Subcutaneous abdominal adipose tissue (tissue), 5 donors: Measurements from ENCODE around the gene KCTD7.
"Not testable (repeated sequence)": the region's sequence is repeated elsewhere in the genome, so short reads cannot be mapped to it uniquely, and the experiment has no call there.

ENCODE experiments used
- H3K27ac ChIP-seq: one replicate; pipeline ENCODE4 v1.7.0; 2013; ENCODE audit warnings: low read depth, mild to moderate bottlenecking, inconsistent platforms, low read length, moderate library complexity
- H3K27me3 ChIP-seq, 5 donors: one replicate each; pipeline ENCODE4 v1.7.0; 2013; ENCODE audit warnings: low read length in 5 of 5, inconsistent platforms in 1 of 5; ENCODE audit not compliant: control insufficient read depth in 5 of 5, insufficient read depth in 4 of 5
- H3K36me3 ChIP-seq, 5 donors: one replicate each; pipeline ENCODE4 v1.7.0; 2013; ENCODE audit warnings: low read length in 5 of 5; ENCODE audit not compliant: control insufficient read depth in 5 of 5, insufficient read depth in 5 of 5
- H3K4me1 ChIP-seq, 5 donors: one replicate each; pipeline ENCODE4 v1.7.0; 2013; ENCODE audit warnings: low read length in 5 of 5, mild to moderate bottlenecking in 3 of 5, moderate library complexity in 1 of 5; ENCODE audit not compliant: control insufficient read depth in 5 of 5, insufficient read depth in 5 of 5
- H3K4me3 ChIP-seq, 5 donors: one replicate each; pipeline ENCODE4 v1.7.0; 2013; ENCODE audit warnings: low read length in 5 of 5, low read depth in 1 of 5
- H3K9ac ChIP-seq, 5 donors: one replicate each; pipeline ENCODE4 v1.7.0; 2013; ENCODE audit warnings: low read length in 5 of 5, mild to moderate bottlenecking in 4 of 5, moderate library complexity in 3 of 5
- H3K9me3 ChIP-seq, 5 donors: one replicate each; pipeline ENCODE4 v1.7.0; 2013; ENCODE audit warnings: low read length in 5 of 5; ENCODE audit not compliant: control insufficient read depth in 5 of 5
- donor health status: healthy.
- donor health status: healthy.
- donor health status: healthy.
- donor health status: healthy.
- donor health status: healthy.

The KCTD7 gene

GRCh38 chr7:66672432-66673123 is 43.9 kb downstream of the KCTD7 start:
- peaks cover 0 to 20% (median 6%) of the 10 kb centered on the region in 5 donors for H3K36me3 ChIP-seq
- not testable (repeated sequence) for H3K27ac ChIP-seq, H3K9me3 ChIP-seq, H3K9ac ChIP-seq, H3K4me3 ChIP-seq, H3K4me1 ChIP-seq, H3K27me3 ChIP-seq

GRCh38 chr7:66673124-66673640 is 44.5 kb downstream of the KCTD7 start:
- H3K4me3 ChIP-seq, H3K4me1 ChIP-seq, H3K9me3 ChIP-seq, H3K27me3 ChIP-seq, H3K9ac ChIP-seq, H3K27ac ChIP-seq: not testable (repeated sequence)
- peaks cover 0 to 19% (median 6%) of the 10 kb centered on the region in 5 donors for H3K36me3 ChIP-seq

GRCh38 chr7:66679633-66680244 is 51.1 kb downstream of the KCTD7 start:
- Histone ChIP-seq H3K9me3 (no peaks in the 10 kb centered on the region), H3K9ac (no peak overlapping the region), H3K27me3 (no peaks in the 10 kb centered on the region), H3K36me3 (no peaks in the 10 kb centered on the region), H3K4me1 (peaks cover 0 to 23% (median 14%) of the 10 kb centered on the region in 5 donors), H3K4me3 (no peak overlapping the region), H3K27ac (no peak overlapping the region)

GRCh38 chr7:66681491-66682349 is 53.0 kb downstream of the KCTD7 start:
- Histone ChIP-seq H3K27me3 (no peaks in the 10 kb centered on the region), H3K4me1 (peaks cover 0 to 23% (median 14%) of the 10 kb centered on the region in 5 donors), H3K9ac (peak overlapping the region; percentile 78 to 96 (median 94)), H3K36me3 (no peaks in the 10 kb centered on the region), H3K4me3 (peak overlapping the region; percentile 73 to 89 (median 87)), H3K9me3 (no peaks in the 10 kb centered on the region), H3K27ac (peak overlapping the region; percentile 93)

- no peaks in the 10 kb centered on the region for H3K36me3 ChIP-seq
- H3K9me3 ChIP-seq, result no peaks in the 10 kb centered on the region
- peak overlapping the region; percentile 66 to 89 (median 87) for H3K4me3 ChIP-seq
- peak overlapping the region; percentile 56 to 94 (median 80) for H3K9ac ChIP-seq
- H3K4me1 ChIP-seq, result peaks cover 0 to 23% (median 14%) of the 10 kb centered on the region in 5 donors
- peak overlapping the region; percentile 93 for H3K27ac ChIP-seq
- no peaks in the 10 kb centered on the region for H3K27me3 ChIP-seq
Measured at GRCh38 chr7:66682350-66683093, 53.8 kb downstream of the KCTD7 start.

- Histone ChIP-seq H3K9ac (peak overlapping the region in 3 of 5 donors; percentile 56 to 94 (median 63)), H3K4me3 (peak overlapping the region; percentile 66 to 89 (median 87)), H3K27ac (peak overlapping the region; percentile 65), H3K4me1 (peaks cover 0 to 23% (median 14%) of the 10 kb centered on the region in 5 donors)
- not testable (repeated sequence) for H3K27me3 ChIP-seq, H3K9me3 ChIP-seq, H3K36me3 ChIP-seq
Measured at GRCh38 chr7:66683094-66683769, 54.6 kb downstream of the KCTD7 start.

- no peaks in the 10 kb centered on the region for H3K9me3 ChIP-seq
- H3K27ac ChIP-seq, result no peak overlapping the region
- H3K4me3 ChIP-seq, result no peak overlapping the region
Measured at GRCh38 chr7:66683770-66684123, 55.1 kb downstream of the KCTD7 start.

GRCh38 chr7:66685663-66686062 is 57.0 kb downstream of the KCTD7 start:
- not testable (repeated sequence) for H3K27ac ChIP-seq, H3K9ac ChIP-seq, H3K36me3 ChIP-seq, H3K4me3 ChIP-seq, H3K9me3 ChIP-seq, H3K27me3 ChIP-seq
- peaks cover 0 to 23% (median 14%) of the 10 kb centered on the region in 5 donors for H3K4me1 ChIP-seq

More at GRCh38 chr7:66683770-66684123, 55.1 kb downstream of the KCTD7 start:
- no peaks in the 10 kb centered on the region for H3K27me3 ChIP-seq
- H3K9ac ChIP-seq, result no peak overlapping the region
- H3K4me1 ChIP-seq, result peaks cover 0 to 23% (median 14%) of the 10 kb centered on the region in 5 donors
- no peaks in the 10 kb centered on the region for H3K36me3 ChIP-seq

- Histone ChIP-seq H3K9ac (no peak overlapping the region), H3K27me3 (no peaks in the 10 kb centered on the region), H3K27ac (no peak overlapping the region), H3K4me3 (no peak overlapping the region), H3K4me1 (peaks cover 0 to 14% (median 11%) of the 10 kb centered on the region in 5 donors), H3K36me3 (no peaks in the 10 kb centered on the region), H3K9me3 (no peaks in the 10 kb centered on the region)
Measured at GRCh38 chr7:66687186-66687585, 58.5 kb downstream of the KCTD7 start.
